Thyroid gland (tissue), 4 donors: ENCODE results near the gene ADCY3. TPM values are rescaled to one million over a fixed set of nuclear protein-coding genes. Genes with fewer than 3 reads are reported as not detected.

ENCODE experiments used
- DNase-seq, 2 donors: peaks; one replicate each; pipeline ENCODE4 v3.0.0-alpha.2; 2019
- H3K27ac ChIP-seq, 3 donors: fragments of 200-600 bp; sonication (generic); 1 replicate in 2 of 3; 2 replicates in 1 of 3; pipeline ENCODE4 v1.5.1; 2016 to 2019; ENCODE audit warnings: mild to moderate bottlenecking in 1 of 3, moderate library complexity in 1 of 3
- H3K27me3 ChIP-seq: fragments of 200-600 bp; sonication (generic); one replicate; pipeline ENCODE4 v1.5.1; 2019
- H3K36me3 ChIP-seq, 2 donors: fragments of 200-600 bp; sonication (generic); one replicate each; pipeline ENCODE4 v1.5.1; 2016 to 2019
- H3K4me1 ChIP-seq, 2 donors: fragments of 200-600 bp; sonication (generic); one replicate each; pipeline ENCODE4 v1.5.1; 2017 to 2019
- H3K4me3 ChIP-seq, 3 donors: fragments of 200-600 bp; sonication (generic); replicated peaks in 1 of 3; 1 replicate in 2 of 3; 2 replicates in 1 of 3; pipeline ENCODE4 v1.5.1; 2016; ENCODE audit warnings: mild to moderate bottlenecking in 1 of 3
- H3K9me3 ChIP-seq: fragments of 200-600 bp; sonication (generic); one replicate; pipeline ENCODE4 v1.5.1; 2017
- CTCF ChIP-seq, 6 experiments: fragments of 200-600 bp in 3 of 6; fragments of 450-650 bp in 3 of 6; sonication (generic) in 3 of 6; IDR thresholded peaks; one replicate each; pipeline ENCODE4 v1.5.1; 2016 to 2019; ENCODE audit warnings: antibody characterized with exemption in 6 of 6, mild to moderate bottlenecking in 2 of 6, inconsistent platforms in 1 of 6, moderate library complexity in 1 of 6
- POLR2A ChIP-seq, 2 donors: fragments of 450-650 bp; IDR thresholded peaks; one replicate each; pipeline ENCODE4 v1.6.1; 2017; ENCODE audit warnings: antibody characterized with exemption in 2 of 2, mild to moderate bottlenecking in 2 of 2, moderate library complexity in 1 of 2
- WGBS, 2 donors: methylation state at CpG; one replicate each; pipeline ENCODE4 v1.1.5; 2017; 5-methylcytosine and 5-hydroxymethylcytosine counted together
- intact Hi-C: fragments of 100-400 bp; cut with DNase I; formaldehyde crosslinking; loops from one replicate; pipeline ENCODE4 v1.15.1; 2023
- total RNA-seq, 4 donors: library from RNA; depleted of rRNA; stranded (reverse); fragments of >200 nt; gene quantifications; one replicate each; pipeline ENCODE4 v1.2.3, GENCODE V29; 2016

ADCY3 gene
- total RNA-seq, 4 donors from 2014 or later, result 17.5 to 38.7 (median 29.2) TPM

GRCh38 chr2:24845691-24846090, 74.3 kb downstream of the ADCY3 start:
- WGBS, 2 donors, result 93 to 99% methylated on average over 5 of the region's 5 CpGs
- Histone ChIP-seq H3K4me1 (no peaks in the 10 kb centered on the region), H3K36me3 (no peaks in the 10 kb centered on the region), H3K27ac (no peak overlapping the region), H3K4me3 (no peak overlapping the region), H3K9me3 (no peaks in the 10 kb centered on the region), H3K27me3 (no peaks in the 10 kb centered on the region)
- TF ChIP-seq POLR2A (IDR thresholded peaks at IDR 0.05) (no peak), CTCF (IDR thresholded peaks at IDR 0.05) (no peak)
- no peak for DNase-seq
- intact Hi-C loops, result no loop called here

GRCh38 chr2:24844023-24844685, 75.9 kb downstream of the ADCY3 start:
- Histone ChIP-seq H3K27me3 (no peaks in the 10 kb centered on the region), H3K4me1 (no peaks in the 10 kb centered on the region), H3K36me3 (no peaks in the 10 kb centered on the region), H3K9me3 (no peaks in the 10 kb centered on the region), H3K4me3 (no peak overlapping the region), H3K27ac (no peak overlapping the region)
- DNase-seq, result no peak
- intact Hi-C loops, result no loop called here
- 95 to 96% methylated on average over 7 to 9 of the region's 9 CpGs for WGBS, 2 donors
- TF ChIP-seq POLR2A (IDR thresholded peaks at IDR 0.05) (no peak), CTCF (IDR thresholded peaks at IDR 0.05) (no peak)

- intact Hi-C loops, result no loop called here
- Histone ChIP-seq H3K4me1 (no peaks in the 10 kb centered on the region), H3K4me3 (no peak overlapping the region), H3K9me3 (no peaks in the 10 kb centered on the region), H3K36me3 (no peaks in the 10 kb centered on the region), H3K27ac (no peak overlapping the region), H3K27me3 (no peaks in the 10 kb centered on the region)
- no peak for TF ChIP-seq CTCF (IDR thresholded peaks at IDR 0.05)
- no peak for TF ChIP-seq POLR2A (IDR thresholded peaks at IDR 0.05)
- no peak for DNase-seq
- 92 to 94% methylated on average over 12 of the region's 12 CpGs for WGBS, 2 donors
Measured at GRCh38 chr2:24843330-24843860, 76.6 kb downstream of the ADCY3 start.

GRCh38 chr2:24842081-24843050, 77.7 kb downstream of the ADCY3 start:
- DNase-seq, result no peak
- Histone ChIP-seq H3K4me1 (no peaks in the 10 kb centered on the region), H3K27ac (no peak overlapping the region), H3K9me3 (no peaks in the 10 kb centered on the region), H3K36me3 (no peaks in the 10 kb centered on the region), H3K4me3 (no peak overlapping the region), H3K27me3 (no peaks in the 10 kb centered on the region)
- TF ChIP-seq CTCF (IDR thresholded peaks at IDR 0.05), result no peak
- intact Hi-C loops, result no loop called here
- 96 to 98% methylated on average over 28 to 37 of the region's 39 CpGs for WGBS, 2 donors
